ENCODE measurements around the gene ZKSCAN8. TPM values are rescaled to one million over a fixed set of nuclear protein-coding genes. Genes with fewer than 3 reads are reported as not detected.

Gene ZKSCAN8
- total RNA-seq, 1 experiment from 2014 or later = 20.7 TPM

- Histone ChIP-seq H3K79me2 (ENCODE audit: insufficient read depth, low read length) (0 out of 2 replicates have a peak, but pooled peaks cover 5% of the 10 kb centered on the region), H3K9me2 (ENCODE audit: insufficient read depth) (no peaks in the 10 kb centered on the region), H3K4me2 (ENCODE audit: low read length) (no peak overlapping the region), H3K9ac (ENCODE audit: low read length) (no peak overlapping the region), H4K20me1 (ENCODE audit: insufficient read depth) (no peaks in the 10 kb centered on the region), H2AFZ (ENCODE audit: low read depth, low read length, poor library complexity, severe bottlenecking) (no peak overlapping the region), H3K9me3 (ENCODE audit: control insufficient read depth in 1 of 2, insufficient read depth in 1 of 2, low read depth in 1 of 2, low read length in 2 of 2) (no peaks in the 10 kb centered on the region), H3K27ac (ENCODE audit: low read depth, low read length) (no peak overlapping the region), H3K4me1 (ENCODE audit: control insufficient read depth in 1 of 2, insufficient read depth in 2 of 2, low read length in 2 of 2) (no peaks in the 10 kb centered on the region), H3K4me3 (replicated peaks in 1 of 2; ENCODE audit: low read depth in 1 of 2, low read length in 2 of 2) (no peak overlapping the region), H3K36me3 (ENCODE audit: control insufficient read depth in 1 of 2, insufficient read depth in 2 of 2, low read length in 2 of 2) (peaks cover 62 to 70% of the 10 kb centered on the region in 2 experiments), H3K27me3 (ENCODE audit: insufficient read depth, low read length) (no peaks in the 10 kb centered on the region)
- ATAC-seq (no peak), DNase-seq (ENCODE audit: low read depth, low spot score) (no peak)
- RAD21 ChIA-PET (ENCODE audit: low non-redundant PET in 1 of 2, low total read pairs in 2 of 2, uncharacterized antibody in 2 of 2, unreplicated experiment in 2 of 2) = no interaction called here
- BruUV-seq (replicated peaks) = no TSS peak
- CTCF ChIA-PET = no interaction called here
- POLR2A ChIA-PET = no interaction called here
- TF ChIP-seq ELF1 (IDR thresholded peaks at IDR 0.05; ENCODE audit: borderline replicate concordance, low read depth) = no peak
- no peak for TF ChIP-seq MAX (IDR thresholded peaks at IDR 0.05)
- TF ChIP-seq POLR2AphosphoS5 (IDR thresholded peaks at IDR 0.05; ENCODE audit: low read depth, low read length) = no peak
- no peak for TF ChIP-seq CTCF (IDR thresholded peaks at IDR 0.05 in 2 of 3, conservative IDR thresholded peaks at IDR 0.05 in 1 of 3; ENCODE audit: borderline replicate concordance in 1 of 3, insufficient read depth in 1 of 3, low read depth in 2 of 3, low read length in 2 of 3)
- no peak for TF ChIP-seq EZH2phosphoT487 (IDR thresholded peaks at IDR 0.05; ENCODE audit: borderline replicate concordance)
- TF ChIP-seq EZH2 (IDR thresholded peaks at IDR 0.05) = no peak
- no peak for TF ChIP-seq TCF7L2 (IDR thresholded peaks at IDR 0.05; ENCODE audit: borderline replicate concordance, extremely low read depth, insufficient read depth, insufficient read length)
- TF ChIP-seq ATF3 (IDR thresholded peaks at IDR 0.05) = no peak
- intact Hi-C loops (cut with micrococcal nuclease) = no loop called here
Observed at GRCh38 chr6:28153546-28153945, 11.9 kb downstream of the ZKSCAN8 start.

Data from HCT116 (cell line).